Right atrium auricular region (tissue), 2 donors: ENCODE data around the gene SLMAP. TPM values are rescaled to one million over a fixed set of nuclear protein-coding genes. Genes with fewer than 3 reads are reported as not detected.

Source experiments
- DNase-seq: peaks from one replicate; pipeline ENCODE4 v3.0.0-alpha.2; 2019; ENCODE audit warnings: low spot score
- H3K27ac ChIP-seq, 2 donors: fragments of 200-600 bp; sonication (generic); 1 replicate in 1 of 2; 2 replicates in 1 of 2; pipeline ENCODE4 v1.5.1; 2016 to 2019
- H3K27me3 ChIP-seq, 2 donors: fragments of 200-600 bp; sonication (generic); one replicate each; pipeline versions ENCODE4 v1.5.1 to v1.6.0; 2017 to 2019
- H3K36me3 ChIP-seq: fragments of 200-600 bp; sonication (generic); one replicate; pipeline ENCODE4 v1.5.1; 2016
- H3K4me1 ChIP-seq, 2 donors: fragments of 200-600 bp; sonication (generic); one replicate each; pipeline versions ENCODE4 v1.5.1 to v1.6.0; 2017 to 2019
- H3K4me3 ChIP-seq, 2 donors: fragments of 200-600 bp; sonication (generic); 1 replicate in 1 of 2; 2 replicates in 1 of 2; pipeline ENCODE4 v1.5.1; 2017 to 2019; ENCODE audit warnings: mild to moderate bottlenecking in 1 of 2, moderate library complexity in 1 of 2
- H3K9me3 ChIP-seq, 2 donors: fragments of 200-600 bp; sonication (generic); one replicate each; pipeline ENCODE4 v1.5.1; 2019
- total RNA-seq, 2 donors: library from RNA; depleted of rRNA; stranded (reverse); fragments of >200 nt; gene quantifications; one replicate each; pipeline ENCODE4 v1.1.0, GENCODE V29; 2016
- TF ChIP-seq, protein P1 (sequence below), 2 donors: fragments of 200-600 bp; sonication (generic); IDR thresholded peaks; one replicate each; pipeline ENCODE4 v1.5.1; 2019; ENCODE audit warnings: antibody characterized with exemption in 2 of 2

Gene SLMAP
- total RNA-seq, 2 donors from 2014 or later = 220 to 256 TPM

DNA sequence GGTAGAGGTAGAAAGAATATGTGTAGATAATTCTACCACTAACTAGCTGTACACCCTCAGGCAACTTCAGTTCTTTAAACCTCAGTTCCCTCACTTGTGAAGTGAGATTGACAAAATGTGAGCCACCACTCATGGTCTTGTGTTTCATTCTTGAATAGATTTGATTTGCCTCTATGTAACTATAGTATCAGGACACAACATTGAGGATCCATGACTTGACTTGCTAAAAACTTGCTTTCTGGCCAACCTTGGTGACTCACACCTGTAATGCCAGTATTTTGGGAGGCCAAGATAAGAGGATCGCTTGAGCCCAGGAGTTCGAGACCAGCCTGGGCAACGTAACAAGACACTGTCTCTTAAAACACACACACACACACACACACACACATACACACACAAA is 136.3 kb downstream of the SLMAP start:
- Histone ChIP-seq H3K4me1 (peaks cover 0 to 5% of the 10 kb centered on the region in 2 donors), H3K27me3 (no peaks in the 10 kb centered on the region), H3K36me3 (peaks cover 21% of the 10 kb centered on the region), H3K27ac (peak overlapping the region; percentile 74 to 77), H3K9me3 (no peaks in the 10 kb centered on the region), H3K4me3 (peak overlapping the region; percentile 43 to 46)
- TF ChIP-seq, protein P1, sequence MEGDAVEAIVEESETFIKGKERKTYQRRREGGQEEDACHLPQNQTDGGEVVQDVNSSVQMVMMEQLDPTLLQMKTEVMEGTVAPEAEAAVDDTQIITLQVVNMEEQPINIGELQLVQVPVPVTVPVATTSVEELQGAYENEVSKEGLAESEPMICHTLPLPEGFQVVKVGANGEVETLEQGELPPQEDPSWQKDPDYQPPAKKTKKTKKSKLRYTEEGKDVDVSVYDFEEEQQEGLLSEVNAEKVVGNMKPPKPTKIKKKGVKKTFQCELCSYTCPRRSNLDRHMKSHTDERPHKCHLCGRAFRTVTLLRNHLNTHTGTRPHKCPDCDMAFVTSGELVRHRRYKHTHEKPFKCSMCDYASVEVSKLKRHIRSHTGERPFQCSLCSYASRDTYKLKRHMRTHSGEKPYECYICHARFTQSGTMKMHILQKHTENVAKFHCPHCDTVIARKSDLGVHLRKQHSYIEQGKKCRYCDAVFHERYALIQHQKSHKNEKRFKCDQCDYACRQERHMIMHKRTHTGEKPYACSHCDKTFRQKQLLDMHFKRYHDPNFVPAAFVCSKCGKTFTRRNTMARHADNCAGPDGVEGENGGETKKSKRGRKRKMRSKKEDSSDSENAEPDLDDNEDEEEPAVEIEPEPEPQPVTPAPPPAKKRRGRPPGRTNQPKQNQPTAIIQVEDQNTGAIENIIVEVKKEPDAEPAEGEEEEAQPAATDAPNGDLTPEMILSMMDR (IDR thresholded peaks at IDR 0.05) = no peak
- DNase-seq = no peak

GRCh38 chr3:57893156-57893555 is 137.0 kb downstream of the SLMAP start:
- Histone ChIP-seq H3K27ac (peak overlapping the region; percentile 74 to 77), H3K9me3 (no peaks in the 10 kb centered on the region), H3K4me1 (peaks cover 0 to 5% of the 10 kb centered on the region in 2 donors), H3K4me3 (peak overlapping the region in 1 of 2 donors; percentile 46), H3K36me3 (peaks cover 29% of the 10 kb centered on the region), H3K27me3 (no peaks in the 10 kb centered on the region)
- DNase-seq = no peak
- TF ChIP-seq, protein P1 (IDR thresholded peaks at IDR 0.05) = no peak

DNA sequence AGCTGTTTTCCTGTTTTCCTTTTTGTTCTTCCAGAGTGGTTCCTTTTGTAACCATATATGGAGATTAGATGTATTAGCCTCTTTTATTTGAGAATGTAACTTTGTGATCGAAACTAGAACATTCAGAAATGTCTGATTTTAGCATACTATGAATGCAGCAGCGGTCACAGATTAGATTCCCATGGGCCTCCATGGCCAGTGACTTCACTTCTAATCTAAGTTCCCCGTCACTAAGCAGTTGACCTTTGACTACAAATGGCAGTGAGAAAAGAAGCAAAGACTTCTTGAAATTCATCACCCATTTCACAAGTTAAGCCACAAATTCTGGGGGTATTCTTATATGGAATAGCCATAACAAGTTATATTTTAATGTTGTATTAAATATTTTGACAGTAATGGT is 137.6 kb downstream of the SLMAP start:
- Histone ChIP-seq H3K4me1 (peaks cover 0 to 5% of the 10 kb centered on the region in 2 donors), H3K9me3 (no peaks in the 10 kb centered on the region), H3K4me3 (peak overlapping the region in 1 of 2 donors; percentile 46), H3K27me3 (no peaks in the 10 kb centered on the region), H3K27ac (peak overlapping the region; percentile 74 to 77), H3K36me3 (peaks cover 32% of the 10 kb centered on the region)
- DNase-seq = no peak
- TF ChIP-seq, protein P1 (IDR thresholded peaks at IDR 0.05) = no peak

- H3K4me3 ChIP-seq = no peak overlapping the region
- peaks cover 0 to 5% of the 10 kb centered on the region in 2 donors for H3K4me1 ChIP-seq
- no peak for DNase-seq
- TF ChIP-seq, protein P1 (IDR thresholded peaks at IDR 0.05) = no peak
- no peaks in the 10 kb centered on the region for H3K9me3 ChIP-seq
- H3K36me3 ChIP-seq = peaks cover 55% of the 10 kb centered on the region
- no peaks in the 10 kb centered on the region for H3K27me3 ChIP-seq
- peak overlapping the region in 1 of 2 donors; percentile 77 for H3K27ac ChIP-seq
These were observed 139.9 kb downstream of the SLMAP start for GRCh38 chr3:57896031-57896430.

GRCh38 chr3:57896691-57897090 is 140.6 kb downstream of the SLMAP start:
- H3K36me3 ChIP-seq = peaks cover 61% of the 10 kb centered on the region
- H3K27me3 ChIP-seq = no peaks in the 10 kb centered on the region
- TF ChIP-seq, protein P1 (IDR thresholded peaks at IDR 0.05) = no peak
- DNase-seq = no peak
- H3K4me1 ChIP-seq = peaks cover 0 to 5% of the 10 kb centered on the region in 2 donors
- no peaks in the 10 kb centered on the region for H3K9me3 ChIP-seq
- H3K27ac ChIP-seq = peak overlapping the region in 1 of 2 donors; percentile 77
- no peak overlapping the region for H3K4me3 ChIP-seq

DNA sequence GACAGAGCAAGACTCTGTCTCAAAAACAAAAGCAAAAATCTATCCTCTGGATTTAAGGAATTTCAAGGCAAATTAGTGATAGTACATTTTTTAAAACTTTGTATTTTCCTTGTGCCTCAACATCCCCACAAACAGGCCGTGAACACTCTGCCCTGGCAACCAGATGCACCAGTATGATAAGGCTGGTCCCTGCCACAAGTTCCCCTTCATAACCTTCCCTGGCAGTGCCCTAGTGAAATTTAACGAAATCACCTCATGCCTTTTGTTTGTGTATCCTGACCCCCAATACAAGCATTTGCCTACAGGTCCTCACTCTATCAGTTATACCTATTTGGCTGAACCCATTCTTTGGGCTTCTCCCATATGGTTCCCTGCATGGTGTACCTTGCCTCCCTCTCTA is 144.7 kb downstream of the SLMAP start:
- TF ChIP-seq, protein P1 (IDR thresholded peaks at IDR 0.05) = no peak
- Histone ChIP-seq H3K4me3 (no peak overlapping the region), H3K4me1 (no peaks in the 10 kb centered on the region), H3K36me3 (peaks cover 94% of the 10 kb centered on the region), H3K27me3 (no peaks in the 10 kb centered on the region), H3K9me3 (no peaks in the 10 kb centered on the region), H3K27ac (no peak overlapping the region)
- DNase-seq = no peak
